PC-3 (cell line): ENCODE results near the gene TMEM163. TPM values are rescaled to one million over a fixed set of nuclear protein-coding genes. Genes with fewer than 3 reads are reported as not detected.

ENCODE experiments used
- ATAC-seq: fragments of 200-7000 bp; cut with Tn5 transposase; 2 replicates; pipeline ENCODE4 v1.9.1; 2020; ENCODE audit warnings: mild to moderate bottlenecking, moderate library complexity
- BruUV-seq: library from RNA; stranded (reverse); fragments of 400-500 nt; replicated peaks from 2 replicates; lab custom pipeline; 2021; lab: Mats Ljungman, UMichigan
- CTCF ChIA-PET: fragments of 300-600 bp; sonication (Branson Sonifier 250); formaldehyde crosslinking; loops from one replicate; lab custom pipeline; 2022; ENCODE audit warnings: antibody characterized with exemption; lab: Charles Lee
- POLR2A ChIA-PET: fragments of 300-600 bp; sonication (Branson Sonifier 250); formaldehyde crosslinking; loops from one replicate; lab custom pipeline; 2022; ENCODE audit warnings: antibody characterized with exemption; ENCODE audit not compliant: unreplicated experiment; lab: Charles Lee
- DNase-seq: peaks from one replicate; pipeline ENCODE4 v3.0.0-alpha.2; 2015
- H2AFZ ChIP-seq: fragments of 300-600 bp; sonication (generic); 2 replicates; pipeline ENCODE4 v1.6.0; 2016; ENCODE audit warnings: antibody characterized with exemption, low read length
- H3F3A ChIP-seq: fragments of 300-600 bp; sonication (generic); one replicate; pipeline ENCODE4 v1.6.0; 2017; ENCODE audit warnings: antibody characterized with exemption, low read length, control low read depth, mild to moderate bottlenecking; ENCODE audit not compliant: unreplicated experiment
- H3K27ac ChIP-seq: fragments of 300-600 bp; sonication (generic); 2 replicates; pipeline ENCODE4 v1.5.1; 2016; ENCODE audit warnings: mild to moderate bottlenecking, low read length
- H3K27me3 ChIP-seq: fragments of 300-600 bp; sonication (generic); 2 replicates; pipeline ENCODE4 v1.6.1; 2016; ENCODE audit warnings: low read length, mixed read lengths
- H3K36me3 ChIP-seq: fragments of 300-600 bp; sonication (generic); 2 replicates; pipeline ENCODE4 v1.6.1; 2016; ENCODE audit warnings: low read depth, mixed run types, low read length, mixed read lengths
- H3K4me1 ChIP-seq: fragments of 300-600 bp; sonication (generic); 2 replicates; pipeline ENCODE4 v1.5.1; 2016; ENCODE audit warnings: low read length; ENCODE audit not compliant: insufficient read depth
- H3K4me2 ChIP-seq: fragments of 300-600 bp; sonication (generic); 2 replicates; pipeline ENCODE4 v1.6.0; 2016; ENCODE audit warnings: low read length
- H3K4me3 ChIP-seq: fragments of 300-600 bp; sonication (generic); 2 replicates; pipeline ENCODE4 v1.5.1; 2016; ENCODE audit warnings: mild to moderate bottlenecking, low read length, mixed read lengths
- H3K79me2 ChIP-seq: fragments of 300-600 bp; sonication (generic); 2 replicates; pipeline ENCODE4 v1.6.1; 2017; ENCODE audit warnings: low read length, mixed read lengths
- H3K9ac ChIP-seq: fragments of 300-600 bp; sonication (generic); 2 replicates; pipeline ENCODE4 v1.6.0; 2016; ENCODE audit warnings: mild to moderate bottlenecking, low read length
- H3K9me2 ChIP-seq: fragments of 300-600 bp; sonication (generic); replicated peaks from 2 replicates; pipeline ENCODE4 v1.6.1; 2016; ENCODE audit warnings: mixed run types, low read length, mixed read lengths
- H3K9me3 ChIP-seq: fragments of 300-600 bp; sonication (generic); 2 replicates; pipeline ENCODE4 v1.6.1; 2016; ENCODE audit warnings: low read length, mixed read lengths
- H4K20me1 ChIP-seq: fragments of 300-600 bp; sonication (generic); 2 replicates; pipeline ENCODE4 v1.6.1; 2016; ENCODE audit warnings: low read length, mixed read lengths
- CTCF ChIP-seq: fragments of 300-600 bp; sonication (generic); conservative IDR thresholded peaks from 2 replicates; pipeline ENCODE4 v1.5.1; 2017; ENCODE audit warnings: antibody characterized with exemption, low read depth, mild to moderate bottlenecking, low read length
- EZH2 ChIP-seq: fragments of 300-600 bp; sonication (generic); IDR thresholded peaks from one replicate; pipeline ENCODE4 v1.6.1; 2017; ENCODE audit warnings: antibody characterized with exemption, mild to moderate bottlenecking, low read length; ENCODE audit not compliant: unreplicated experiment
- EZH2phosphoT487 ChIP-seq: fragments of 300-600 bp; sonication (generic); IDR thresholded peaks from 2 replicates; pipeline ENCODE4 v1.6.1; 2018; ENCODE audit warnings: mild to moderate bottlenecking, antibody characterized with exemption, low read length, borderline replicate concordance
- intact Hi-C: fragments of 100-400 bp; cut with micrococcal nuclease; formaldehyde crosslinking; loops from 2 replicates; pipeline ENCODE4 v1.9.0; 2023
- total RNA-seq: library from RNA; depleted of rRNA; stranded (reverse); fragments of >200 nt; gene quantifications from 2 replicates; pipeline ENCODE4 v1.2.3, GENCODE V29; 2014

TMEM163 gene
- total RNA-seq, 1 experiment from 2014 or later, result 0.47 TPM

- CTCF ChIA-PET, result no interaction called here
- no peaks in the 10 kb centered on the region for H3F3A ChIP-seq
- no peak overlapping the region for H2AFZ ChIP-seq
- intact Hi-C loops, result no loop called here
- no peaks in the 10 kb centered on the region for H3K79me2 ChIP-seq
- H3K36me3 ChIP-seq, result no peaks in the 10 kb centered on the region
- ATAC-seq (no peak), DNase-seq (no peak)
- POLR2A ChIA-PET, result no interaction called here
- no peak overlapping the region for H3K4me3 ChIP-seq
- no peaks in the 10 kb centered on the region for H3K9me3 ChIP-seq
- H3K4me2 ChIP-seq, result no peak overlapping the region
- H3K4me1 ChIP-seq, result no peaks in the 10 kb centered on the region
- H4K20me1 ChIP-seq, result no peaks in the 10 kb centered on the region
- TF ChIP-seq CTCF, result no peak
- no peak for TF ChIP-seq EZH2
- TF ChIP-seq EZH2phosphoT487, result no peak
- no peak overlapping the region for H3K27ac ChIP-seq
- BruUV-seq, result no TSS peak
- no peaks in the 10 kb centered on the region for H3K27me3 ChIP-seq
- no peaks in the 10 kb centered on the region for H3K9me2 ChIP-seq
- H3K9ac ChIP-seq, result no peak overlapping the region
Observed at GRCh38 chr2:134745546-134745945, 26.7 kb upstream of the TMEM163 start.

GRCh38 chr2:134745023-134745422, 26.2 kb upstream of the TMEM163 start:
- Histone ChIP-seq H3K9ac (no peak overlapping the region), H3K4me1 (no peaks in the 10 kb centered on the region), H3K4me2 (no peak overlapping the region), H3K27me3 (no peaks in the 10 kb centered on the region), H2AFZ (no peak overlapping the region), H3F3A (no peaks in the 10 kb centered on the region), H3K79me2 (no peaks in the 10 kb centered on the region), H3K9me2 (no peaks in the 10 kb centered on the region), H4K20me1 (no peaks in the 10 kb centered on the region), H3K27ac (no peak overlapping the region), H3K9me3 (no peaks in the 10 kb centered on the region), H3K36me3 (no peaks in the 10 kb centered on the region), H3K4me3 (no peak overlapping the region)
- CTCF ChIA-PET, result no interaction called here
- no peak for ATAC-seq
- TF ChIP-seq EZH2 (no peak), EZH2phosphoT487 (no peak), CTCF (no peak)
- intact Hi-C loops, result no loop called here
- BruUV-seq, result no TSS peak
- POLR2A ChIA-PET, result no interaction called here
- DNase-seq, result no peak

GRCh38 chr2:134739879-134740301, 21.1 kb upstream of the TMEM163 start:
- H3K4me1 ChIP-seq, result peaks cover 26% of the 10 kb centered on the region
- no peaks in the 10 kb centered on the region for H3K27me3 ChIP-seq
- no peaks in the 10 kb centered on the region for H4K20me1 ChIP-seq
- no peaks in the 10 kb centered on the region for H3K36me3 ChIP-seq
- DNase-seq (peak; percentile 25), ATAC-seq (peak; percentile 16; the same call in 1 of the 2 replicates)
- ChIA-PET CTCF (no interaction called here), POLR2A (no interaction called here)
- H3K4me2 ChIP-seq, result no peak overlapping the region
- no peaks in the 10 kb centered on the region for H3K9me2 ChIP-seq
- H3K9me3 ChIP-seq, result no peaks in the 10 kb centered on the region
- no TSS peak for BruUV-seq
- no peak for TF ChIP-seq CTCF
- TF ChIP-seq EZH2phosphoT487, result no peak
- TF ChIP-seq EZH2, result no peak
- H3F3A ChIP-seq, result no peaks in the 10 kb centered on the region
- H3K27ac ChIP-seq, result peak overlapping the region; percentile 23; the same call in 1 of the 2 replicates
- intact Hi-C loops, result no loop called here
- no peak overlapping the region for H3K4me3 ChIP-seq
- H3K9ac ChIP-seq, result no peak overlapping the region
- no peaks in the 10 kb centered on the region for H3K79me2 ChIP-seq
- H2AFZ ChIP-seq, result no peak overlapping the region
